RWPE2 (cell line): ENCODE results near the gene B2M.
"Not testable (repeated sequence)": the region's sequence is repeated elsewhere in the genome, so short reads cannot be mapped to it uniquely, and the experiment has no call there.

ENCODE experiments used
- ATAC-seq: fragments of 200-7000 bp; cut with Tn5 transposase; 3 replicates; pipeline ENCODE4 v1.9.1; 2021; ENCODE audit warnings: low read depth
- DNase-seq: peaks from one replicate; pipeline ENCODE4 v3.0.0-alpha.2; 2020; ENCODE audit warnings: low spot score
- H3K27ac ChIP-seq: fragments of 450-650 bp; 2 replicates; pipeline ENCODE4 v1.5.1; 2017; ENCODE audit warnings: mild to moderate bottlenecking; ENCODE audit not compliant: poor library complexity, severe bottlenecking
- H3K27me3 ChIP-seq: fragments of 250-450 bp; sonication (Bioruptor Pico); 2 replicates; pipeline ENCODE4 v1.5.1; 2021; ENCODE audit warnings: mild to moderate bottlenecking, moderate library complexity; ENCODE audit not compliant: insufficient read depth, poor library complexity, severe bottlenecking
- H3K36me3 ChIP-seq: fragments of 250-450 bp; sonication (Bioruptor Pico); 2 replicates; pipeline ENCODE4 v1.5.1; 2020; ENCODE audit warnings: low read depth, mild to moderate bottlenecking, moderate library complexity
- H3K4me1 ChIP-seq: fragments of 250-450 bp; sonication (Bioruptor Pico); 2 replicates; pipeline ENCODE4 v1.5.1; 2021; ENCODE audit warnings: mild to moderate bottlenecking, moderate library complexity; ENCODE audit not compliant: insufficient read depth, poor library complexity, severe bottlenecking
- H3K4me3 ChIP-seq: fragments of 250-450 bp; sonication (Bioruptor Pico); 2 replicates; pipeline ENCODE4 v1.5.1; 2021; ENCODE audit warnings: mild to moderate bottlenecking, moderate library complexity; ENCODE audit not compliant: severe bottlenecking
- H3K9me3 ChIP-seq: fragments of 250-450 bp; sonication (Bioruptor Pico); 2 replicates; pipeline ENCODE4 v1.5.1; 2021; ENCODE audit warnings: mild to moderate bottlenecking, moderate library complexity; ENCODE audit not compliant: severe bottlenecking
- TF ChIP-seq, protein P1 (sequence below): fragments of 450-650 bp; IDR thresholded peaks from one replicate; pipeline ENCODE4 v1.5.1; 2017; ENCODE audit warnings: mild to moderate bottlenecking, moderate library complexity; ENCODE audit not compliant: poor library complexity, severe bottlenecking

Gene B2M

DNA sequence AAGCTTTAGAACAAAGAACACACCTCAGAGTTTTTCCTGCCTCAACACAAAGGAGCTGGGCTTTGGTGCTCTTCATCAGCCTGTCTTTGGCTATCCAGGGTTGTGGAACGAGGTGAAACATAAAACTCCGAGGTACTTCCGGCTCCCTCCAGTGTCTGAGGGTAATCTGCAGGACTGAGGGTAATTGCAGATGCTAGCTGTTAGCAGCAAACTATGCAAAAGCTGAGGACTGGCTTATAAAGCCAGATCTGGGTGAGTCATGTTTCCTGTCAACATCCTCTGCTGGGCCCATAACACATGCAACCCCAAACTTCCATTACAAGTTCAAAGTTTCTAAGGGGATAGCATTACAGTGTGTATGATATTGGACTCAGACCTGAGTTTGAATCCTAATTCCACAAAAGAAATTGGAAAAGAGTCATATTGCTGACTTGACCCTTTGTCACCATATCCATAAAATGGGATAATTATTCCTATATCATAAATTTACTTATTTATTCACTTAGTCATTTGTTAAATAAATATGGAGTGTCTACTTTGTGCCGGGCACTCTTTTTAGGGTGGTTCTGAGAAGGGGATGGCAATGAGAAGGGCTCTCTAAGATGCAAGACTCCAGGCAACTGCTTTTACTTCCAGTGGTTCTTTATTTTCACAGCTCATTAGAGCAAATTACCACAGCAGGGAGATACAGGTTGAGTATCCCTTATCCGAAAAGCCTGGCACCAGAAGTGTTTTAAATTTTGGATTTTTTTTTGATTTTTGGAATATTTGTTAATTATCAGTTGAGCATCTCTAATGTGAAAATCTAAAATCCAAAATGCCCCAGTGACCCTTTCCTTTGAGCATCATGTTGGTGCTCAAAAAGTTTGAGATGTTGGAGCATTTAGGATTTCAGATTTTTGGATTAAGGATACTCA, 15.5 kb downstream of the B2M start:
- Histone ChIP-seq H3K27ac (peak overlapping the region; percentile 80), H3K27me3 (no peaks in the 10 kb centered on the region), H3K4me1 (peaks cover 32% of the 10 kb centered on the region), H3K36me3 (no peaks in the 10 kb centered on the region), H3K9me3 (no peaks in the 10 kb centered on the region), H3K4me3 (no peak overlapping the region)
- DNase-seq: no peak
- TF ChIP-seq, protein P1, sequence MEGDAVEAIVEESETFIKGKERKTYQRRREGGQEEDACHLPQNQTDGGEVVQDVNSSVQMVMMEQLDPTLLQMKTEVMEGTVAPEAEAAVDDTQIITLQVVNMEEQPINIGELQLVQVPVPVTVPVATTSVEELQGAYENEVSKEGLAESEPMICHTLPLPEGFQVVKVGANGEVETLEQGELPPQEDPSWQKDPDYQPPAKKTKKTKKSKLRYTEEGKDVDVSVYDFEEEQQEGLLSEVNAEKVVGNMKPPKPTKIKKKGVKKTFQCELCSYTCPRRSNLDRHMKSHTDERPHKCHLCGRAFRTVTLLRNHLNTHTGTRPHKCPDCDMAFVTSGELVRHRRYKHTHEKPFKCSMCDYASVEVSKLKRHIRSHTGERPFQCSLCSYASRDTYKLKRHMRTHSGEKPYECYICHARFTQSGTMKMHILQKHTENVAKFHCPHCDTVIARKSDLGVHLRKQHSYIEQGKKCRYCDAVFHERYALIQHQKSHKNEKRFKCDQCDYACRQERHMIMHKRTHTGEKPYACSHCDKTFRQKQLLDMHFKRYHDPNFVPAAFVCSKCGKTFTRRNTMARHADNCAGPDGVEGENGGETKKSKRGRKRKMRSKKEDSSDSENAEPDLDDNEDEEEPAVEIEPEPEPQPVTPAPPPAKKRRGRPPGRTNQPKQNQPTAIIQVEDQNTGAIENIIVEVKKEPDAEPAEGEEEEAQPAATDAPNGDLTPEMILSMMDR: peak; percentile 23
- ATAC-seq: peak; percentile 60

DNA sequence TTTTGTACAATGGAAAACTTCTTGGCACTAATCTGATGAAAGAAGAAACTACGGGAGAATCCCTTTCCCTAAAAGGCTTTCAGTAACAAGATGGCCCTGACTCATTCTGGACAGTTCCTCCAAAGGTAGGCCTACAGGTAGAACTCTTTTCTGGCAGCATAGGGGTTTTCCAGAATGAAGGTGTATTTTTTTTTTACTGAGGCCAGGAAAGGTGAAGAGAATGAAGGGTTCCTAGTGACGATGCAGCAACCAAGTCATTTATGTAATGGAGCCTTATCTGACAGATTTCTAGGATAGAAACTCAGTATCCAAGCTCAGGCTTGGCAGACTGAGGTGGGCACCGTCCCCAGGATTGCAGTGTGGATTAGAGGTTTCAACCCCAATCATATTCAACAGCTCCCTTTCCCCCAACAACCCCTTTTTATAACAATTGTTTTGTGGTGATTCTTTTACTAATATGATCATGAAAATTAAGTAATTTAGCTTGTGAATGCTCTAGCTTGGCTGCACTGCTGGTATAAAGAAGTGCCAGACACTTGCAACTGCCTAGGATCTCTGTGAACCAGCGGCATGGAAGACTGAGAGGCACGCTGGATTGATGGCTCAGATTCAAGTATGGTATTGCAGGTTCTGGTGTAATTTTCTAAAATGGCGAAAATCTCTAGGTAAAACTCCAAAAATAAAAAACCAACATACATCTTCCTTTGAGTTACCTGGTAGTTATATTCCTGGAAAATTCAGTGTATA, 16.3 kb downstream of the B2M start:
- no peak for ATAC-seq
- Histone ChIP-seq H3K27ac (peak overlapping the region; percentile 80), H3K4me3 (no peak overlapping the region), H3K27me3 (no peaks in the 10 kb centered on the region), H3K4me1 (peaks cover 32% of the 10 kb centered on the region), H3K36me3 (no peaks in the 10 kb centered on the region), H3K9me3 (no peaks in the 10 kb centered on the region)
- DNase-seq: no peak
- TF ChIP-seq, protein P1: no peak

DNA sequence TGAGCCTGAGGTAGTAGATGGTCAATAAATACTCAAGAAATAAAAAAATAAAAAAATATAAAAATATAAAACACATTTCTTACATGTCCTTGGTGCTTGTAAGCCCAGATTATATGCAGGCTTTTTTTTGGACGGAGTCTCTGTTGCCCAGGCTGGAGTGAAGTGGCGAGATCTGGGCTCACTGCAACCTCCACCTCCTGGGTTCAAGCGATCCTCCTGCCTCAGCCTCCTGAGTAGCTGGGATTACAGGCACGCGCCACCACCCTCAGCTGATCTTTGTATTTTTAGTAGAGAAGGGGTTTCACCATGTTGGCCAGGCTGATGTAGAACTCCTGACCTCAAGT, 16.9 kb downstream of the B2M start:
- ATAC-seq, H3K36me3 ChIP-seq: not testable (repeated sequence)
- H3K4me3 ChIP-seq: peak overlapping the region; percentile 59

DNA sequence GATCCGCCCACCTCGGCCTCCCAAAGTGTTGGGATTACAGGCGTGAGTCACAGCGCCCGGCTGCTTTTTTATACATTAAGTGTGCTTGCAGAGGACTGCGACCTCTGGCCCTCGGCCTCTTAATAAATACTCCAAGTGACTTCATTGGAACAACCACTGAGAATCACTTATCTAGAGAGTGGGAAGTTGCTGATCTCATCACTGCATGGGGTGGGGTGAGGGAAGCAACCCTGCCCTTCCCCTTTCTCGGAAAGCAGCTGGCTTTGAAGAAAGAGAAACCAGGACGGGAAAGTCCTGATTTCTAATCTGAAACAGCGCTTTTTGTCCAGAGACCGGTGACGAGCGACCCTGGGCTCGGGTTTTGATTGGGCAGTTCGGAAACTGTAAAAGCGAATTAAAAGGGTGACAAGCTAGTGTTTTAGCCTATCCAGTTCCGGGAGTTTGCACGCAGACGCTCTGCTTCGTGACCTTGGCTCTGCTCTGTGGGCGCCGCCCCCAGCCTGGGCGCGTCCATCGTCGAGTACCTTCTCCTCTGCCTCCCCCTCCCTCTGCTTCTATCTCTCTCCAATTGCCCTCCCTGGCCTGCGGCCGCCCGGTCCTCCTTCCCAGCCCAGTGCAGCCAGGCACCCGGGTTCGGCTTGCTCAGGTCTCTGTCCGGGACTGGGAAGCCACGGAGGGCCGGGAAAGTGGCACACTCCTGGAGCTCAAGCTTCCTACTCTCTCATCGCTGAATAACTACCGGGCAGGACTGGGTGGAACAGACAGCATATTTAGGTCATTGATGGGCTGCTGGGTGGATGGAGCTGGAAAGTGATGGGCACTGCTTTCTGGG, 17.5 kb downstream of the B2M start:
- H3K4me3 ChIP-seq: peak overlapping the region; percentile 59
- H3K27me3 ChIP-seq: no peaks in the 10 kb centered on the region
- no peaks in the 10 kb centered on the region for H3K9me3 ChIP-seq
- no peaks in the 10 kb centered on the region for H3K36me3 ChIP-seq
- peak overlapping the region; percentile 80 for H3K27ac ChIP-seq
- TF ChIP-seq, protein P1: no peak
- peak; percentile 95 for DNase-seq
- H3K4me1 ChIP-seq: peaks cover 32% of the 10 kb centered on the region
- ATAC-seq: peak; percentile 92

More for the DNA sequence above, 16.9 kb downstream of the B2M start:
- peaks cover 32% of the 10 kb centered on the region for H3K4me1 ChIP-seq
- DNase-seq, H3K9me3 ChIP-seq, H3K27me3 ChIP-seq: not testable (repeated sequence)
- peak overlapping the region; percentile 80 for H3K27ac ChIP-seq
